A375 (cell line): ENCODE results near the gene TMEM243. TPM values are rescaled to one million over a fixed set of nuclear protein-coding genes. Genes with fewer than 3 reads are reported as not detected.

ENCODE experiments used
- small RNA-seq: library from RNA; depleted of rRNA; stranded (forward); fragments of <200 nt; gene quantifications from one replicate; pipeline ENCODE3, GENCODE V24; 2014
- total RNA-seq: library from RNA; depleted of rRNA; stranded (reverse); fragments of >200 nt; shearing (Covaris generic); gene quantifications from 2 replicates; pipeline ENCODE4 v1.2.3, GENCODE V29; 2014; rRNA removed

TMEM243 gene
- 36.5 and 42.4 TPM in 2 replicates for total RNA-seq

GRCh38 chr7:87219545-87220025 is at the start of gene TMEM243:
TSS of gene TMEM243 (minus strand) at chr7:87219732. CDS start at chr7:87219503, 229 bp downstream.

GRCh38 chr7:87152112-87152896 is 67.2 kb downstream of the TMEM243 start, which contains the start of gene DMTF1:
TSS of gene DMTF1 (plus strand) at chr7:87152453. CDS start at chr7:87164942, 12,489 bp downstream.

Small RNA genes lying within 50 kb of the gene (small RNA-seq; reads per million reads assigned to genes)
- not detected for gene RF00019
- gene RF02271: not detected

Other genes starting within 250 kb of the TMEM243 start
- 17.3 and 25.4 TPM in 2 replicates for gene ELAPOR2, start 160.1 kb downstream of the TMEM243 start, total RNA-seq
- gene DMTF1, start 67.3 kb downstream of the TMEM243 start, total RNA-seq: 54.1 and 64.4 TPM in 2 replicates
- gene CROT, start 125.9 kb upstream of the TMEM243 start, total RNA-seq: 4.5 and 5.7 TPM in 2 replicates